Ishikawa (cell line): Measurements from ENCODE around the gene CHIC2.

Source experiments
- CEBPB ChIP-seq: IDR thresholded peaks from 2 replicates; pipeline ENCODE4 v1.6.1; 2012
- CREB1 ChIP-seq: IDR thresholded peaks from 2 replicates; pipeline ENCODE4 v1.6.1; 2012; ENCODE audit warnings: low read depth
- EGR1 ChIP-seq: IDR thresholded peaks from 2 replicates; pipeline ENCODE4 v1.6.1; 2012
- EP300 ChIP-seq: IDR thresholded peaks from 2 replicates; pipeline ENCODE4 v1.6.1; 2012; ENCODE audit warnings: borderline replicate concordance
- FOXM1 ChIP-seq: IDR thresholded peaks from 2 replicates; pipeline ENCODE4 v1.6.1; 2012; ENCODE audit warnings: low read depth, borderline replicate concordance
- NFIC ChIP-seq: IDR thresholded peaks from 2 replicates; pipeline ENCODE4 v1.6.1; 2012
- RAD21 ChIP-seq: IDR thresholded peaks from 2 replicates; pipeline ENCODE4 v1.6.1; 2012; ENCODE audit warnings: low read depth
- TAF1 ChIP-seq: IDR thresholded peaks from 2 replicates; pipeline ENCODE4 v1.6.1; 2012; ENCODE audit warnings: low read depth, mild to moderate bottlenecking
- TCF12 ChIP-seq: IDR thresholded peaks from 2 replicates; pipeline ENCODE4 v1.6.1; 2012; ENCODE audit warnings: low read depth
- TEAD4 ChIP-seq: IDR thresholded peaks from 2 replicates; pipeline ENCODE4 v1.6.1; 2012
- YY1 ChIP-seq: IDR thresholded peaks from 2 replicates; pipeline ENCODE4 v1.6.1; 2012; ENCODE audit warnings: low read depth
- ZBTB7A ChIP-seq: IDR thresholded peaks from 2 replicates; pipeline ENCODE4 v1.6.1; 2012; ENCODE audit warnings: low read depth
- TF ChIP-seq, protein P1 (sequence below): IDR thresholded peaks from 2 replicates; pipeline ENCODE4 v1.6.1; 2012; ENCODE audit warnings: low read depth, mild to moderate bottlenecking
- TF ChIP-seq, protein P2 (sequence below): IDR thresholded peaks from 2 replicates; pipeline ENCODE4 v1.6.1; 2012
- TF ChIP-seq, protein P3 (sequence below): IDR thresholded peaks from 2 replicates; pipeline ENCODE4 v1.6.1; 2012

CHIC2 gene

DNA sequence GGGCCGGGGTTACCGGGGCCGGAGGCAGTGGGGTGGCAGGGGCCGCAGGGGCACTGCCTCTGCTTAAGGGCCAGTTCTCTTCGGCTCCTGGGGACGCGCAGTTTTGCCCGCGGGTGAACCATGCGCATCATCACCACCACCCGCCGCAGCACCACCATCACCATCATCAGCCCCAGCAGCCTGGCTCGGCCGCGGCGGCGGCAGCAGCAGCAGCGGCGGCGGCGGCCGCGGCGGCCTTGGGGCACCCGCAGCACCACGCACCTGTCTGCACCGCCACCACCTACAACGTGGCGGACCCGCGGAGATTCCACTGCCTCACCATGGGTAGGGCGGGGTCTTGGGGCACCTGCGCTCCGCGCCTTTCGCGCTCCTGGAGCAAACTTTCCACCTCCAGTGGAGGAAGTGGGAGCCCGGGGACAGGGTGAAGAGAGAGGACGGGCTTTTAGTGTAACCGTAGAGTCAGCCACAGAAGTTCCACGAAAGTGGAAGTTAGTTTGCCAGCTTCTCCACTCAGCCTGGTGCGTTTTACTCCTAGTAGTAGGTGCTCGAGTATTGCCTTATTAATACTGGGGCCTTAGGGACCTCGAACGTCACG, 36.3 kb upstream of the CHIC2 start:
- TF ChIP-seq EP300: no peak
- TF ChIP-seq, protein P1, sequence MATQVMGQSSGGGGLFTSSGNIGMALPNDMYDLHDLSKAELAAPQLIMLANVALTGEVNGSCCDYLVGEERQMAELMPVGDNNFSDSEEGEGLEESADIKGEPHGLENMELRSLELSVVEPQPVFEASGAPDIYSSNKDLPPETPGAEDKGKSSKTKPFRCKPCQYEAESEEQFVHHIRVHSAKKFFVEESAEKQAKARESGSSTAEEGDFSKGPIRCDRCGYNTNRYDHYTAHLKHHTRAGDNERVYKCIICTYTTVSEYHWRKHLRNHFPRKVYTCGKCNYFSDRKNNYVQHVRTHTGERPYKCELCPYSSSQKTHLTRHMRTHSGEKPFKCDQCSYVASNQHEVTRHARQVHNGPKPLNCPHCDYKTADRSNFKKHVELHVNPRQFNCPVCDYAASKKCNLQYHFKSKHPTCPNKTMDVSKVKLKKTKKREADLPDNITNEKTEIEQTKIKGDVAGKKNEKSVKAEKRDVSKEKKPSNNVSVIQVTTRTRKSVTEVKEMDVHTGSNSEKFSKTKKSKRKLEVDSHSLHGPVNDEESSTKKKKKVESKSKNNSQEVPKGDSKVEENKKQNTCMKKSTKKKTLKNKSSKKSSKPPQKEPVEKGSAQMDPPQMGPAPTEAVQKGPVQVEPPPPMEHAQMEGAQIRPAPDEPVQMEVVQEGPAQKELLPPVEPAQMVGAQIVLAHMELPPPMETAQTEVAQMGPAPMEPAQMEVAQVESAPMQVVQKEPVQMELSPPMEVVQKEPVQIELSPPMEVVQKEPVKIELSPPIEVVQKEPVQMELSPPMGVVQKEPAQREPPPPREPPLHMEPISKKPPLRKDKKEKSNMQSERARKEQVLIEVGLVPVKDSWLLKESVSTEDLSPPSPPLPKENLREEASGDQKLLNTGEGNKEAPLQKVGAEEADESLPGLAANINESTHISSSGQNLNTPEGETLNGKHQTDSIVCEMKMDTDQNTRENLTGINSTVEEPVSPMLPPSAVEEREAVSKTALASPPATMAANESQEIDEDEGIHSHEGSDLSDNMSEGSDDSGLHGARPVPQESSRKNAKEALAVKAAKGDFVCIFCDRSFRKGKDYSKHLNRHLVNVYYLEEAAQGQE: no peak
- no peak for TF ChIP-seq RAD21
- no peak for TF ChIP-seq CEBPB

- no peak for TF ChIP-seq RAD21
- 0 out of 2 replicates have a peak, but pooled peaks have one; percentile 37 for TF ChIP-seq TCF12
- peak; percentile 73; the same call in 1 of the 2 replicates for TF ChIP-seq NFIC
Observed at GRCh38 chr4:54099748-54100574, 35.6 kb upstream of the CHIC2 start, which contains the start of gene GSX2. Gene GSX2, plus strand, starts transcription at chr4:54100163. Its CDS starts 182 bp downstream, at chr4:54100345.

GRCh38 chr4:54099287-54099747, 34.9 kb upstream of the CHIC2 start:
- TF ChIP-seq, protein P2, sequence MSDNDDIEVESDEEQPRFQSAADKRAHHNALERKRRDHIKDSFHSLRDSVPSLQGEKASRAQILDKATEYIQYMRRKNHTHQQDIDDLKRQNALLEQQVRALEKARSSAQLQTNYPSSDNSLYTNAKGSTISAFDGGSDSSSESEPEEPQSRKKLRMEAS: 0 out of 2 replicates have a peak, but pooled peaks have one; percentile 41
- no peak for TF ChIP-seq CEBPB
- TF ChIP-seq, protein P1: no peak

DNA sequence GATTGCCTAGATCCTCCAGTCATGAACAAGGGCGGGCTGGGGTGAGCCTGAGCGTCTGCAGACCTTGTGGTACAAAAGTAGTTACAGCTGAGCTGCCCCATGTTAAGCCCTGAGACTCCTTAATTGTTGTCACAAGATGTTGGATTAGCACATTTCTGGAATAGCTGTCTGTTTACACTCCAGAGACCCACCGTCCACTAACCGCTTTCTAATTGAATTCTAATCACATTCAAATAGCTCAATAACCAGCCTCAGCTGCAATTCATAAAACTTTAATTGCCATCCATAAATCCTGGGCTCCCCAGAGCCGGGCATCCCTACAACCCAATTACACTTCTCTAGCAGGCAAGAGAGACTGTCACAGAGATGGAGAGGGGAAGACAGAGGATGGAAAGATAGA, 34.0 kb upstream of the CHIC2 start:
- TF ChIP-seq EP300 (no peak), CREB1 (no peak), ZBTB7A (no peak), RAD21 (no peak), FOXM1 (no peak)

DNA sequence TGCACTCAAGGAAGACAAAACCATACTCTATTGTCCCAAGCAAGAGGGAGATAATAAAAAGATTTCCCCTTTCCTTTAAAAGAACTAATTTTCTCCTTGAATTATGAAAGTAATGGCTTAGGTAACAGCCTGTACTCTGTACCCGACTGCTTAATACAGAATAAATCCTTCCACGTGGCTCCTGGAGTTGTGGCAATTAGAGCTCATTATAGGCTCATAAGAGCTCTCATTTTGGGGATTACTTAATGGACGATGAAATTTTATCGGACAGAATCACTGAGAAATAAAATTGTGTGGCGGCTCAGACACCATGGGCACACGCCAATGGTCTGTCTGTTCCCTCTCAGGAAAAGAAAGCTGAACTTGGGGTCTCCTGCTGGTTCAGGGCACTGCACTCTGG, 32.7 kb upstream of the CHIC2 start:
- TF ChIP-seq FOXM1 (no peak), RAD21 (no peak), TEAD4 (no peak), YY1 (no peak), TAF1 (no peak), EGR1 (no peak), TCF12 (no peak), CEBPB (no peak), NFIC (no peak), EP300 (no peak), CREB1 (no peak), ZBTB7A (no peak)
- TF ChIP-seq, protein P2: no peak
- TF ChIP-seq, protein P1: no peak
- TF ChIP-seq, protein P3, sequence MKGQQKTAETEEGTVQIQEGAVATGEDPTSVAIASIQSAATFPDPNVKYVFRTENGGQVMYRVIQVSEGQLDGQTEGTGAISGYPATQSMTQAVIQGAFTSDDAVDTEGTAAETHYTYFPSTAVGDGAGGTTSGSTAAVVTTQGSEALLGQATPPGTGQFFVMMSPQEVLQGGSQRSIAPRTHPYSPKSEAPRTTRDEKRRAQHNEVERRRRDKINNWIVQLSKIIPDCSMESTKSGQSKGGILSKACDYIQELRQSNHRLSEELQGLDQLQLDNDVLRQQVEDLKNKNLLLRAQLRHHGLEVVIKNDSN: no peak
